ENCODE measurements around the gene MFAP2. TPM values are rescaled to one million over a fixed set of nuclear protein-coding genes. Genes with fewer than 3 reads are reported as not detected.

Gene MFAP2
- total RNA-seq, 4 donors from 2014 or later = 5.9 to 26.6 (median 13.5) TPM

- peaks cover 0 to 65% (median 3%) of the 10 kb centered on the region in 3 donors for H3K36me3 ChIP-seq
- DNase-seq (ENCODE audit: low spot score in 2 of 2) = no peak
- WGBS, 2 donors = 93 to 95% methylated on average over 28 of the region's 28 CpGs
- H3K27ac ChIP-seq = no peak overlapping the region
- no peaks in the 10 kb centered on the region for H3K9me3 ChIP-seq
- peaks cover 0 to 27% (median 0%) of the 10 kb centered on the region in 4 donors for H3K4me1 ChIP-seq
- TF ChIP-seq POLR2A (IDR thresholded peaks at IDR 0.05) = no peak
- no peaks in the 10 kb centered on the region for H3K27me3 ChIP-seq
- no peak overlapping the region for H3K4me3 ChIP-seq
These were observed 10.1 kb downstream of the MFAP2 start for GRCh38 chr1:16970132-16970910.

GRCh38 chr1:16969651-16970050 is 10.8 kb downstream of the MFAP2 start:
- 92 to 93% methylated on average over 11 to 12 of the region's 12 CpGs for WGBS, 2 donors
- Histone ChIP-seq H3K27me3 (no peaks in the 10 kb centered on the region), H3K9me3 (no peaks in the 10 kb centered on the region), H3K4me3 (no peak overlapping the region), H3K27ac (no peak overlapping the region), H3K4me1 (peaks cover 0 to 24% (median 0%) of the 10 kb centered on the region in 4 donors), H3K36me3 (peaks cover 0 to 72% (median 3%) of the 10 kb centered on the region in 3 donors)
- no peak for TF ChIP-seq EP300 (IDR thresholded peaks at IDR 0.05)
- no peak for DNase-seq (ENCODE audit: low spot score in 2 of 2)

- no peak overlapping the region for H3K4me3 ChIP-seq
- H3K4me1 ChIP-seq = peaks cover 0 to 24% (median 0%) of the 10 kb centered on the region in 4 donors
- 89 to 93% methylated on average over 14 of the region's 14 CpGs for WGBS, 2 donors
- DNase-seq (ENCODE audit: low spot score in 2 of 2) = no peak
- no peaks in the 10 kb centered on the region for H3K9me3 ChIP-seq
- TF ChIP-seq CTCF (IDR thresholded peaks at IDR 0.05) (no peak), EP300 (IDR thresholded peaks at IDR 0.05) (no peak), POLR2A (IDR thresholded peaks at IDR 0.05) (no peak)
- H3K27me3 ChIP-seq = no peaks in the 10 kb centered on the region
- H3K27ac ChIP-seq = no peak overlapping the region
- peaks cover 0 to 75% (median 3%) of the 10 kb centered on the region in 3 donors for H3K36me3 ChIP-seq
These were observed 11.3 kb downstream of the MFAP2 start for GRCh38 chr1:16969057-16969611.

GRCh38 chr1:16968372-16968771 is 12.0 kb downstream of the MFAP2 start:
- Histone ChIP-seq H3K27ac (no peak overlapping the region), H3K4me3 (no peak overlapping the region), H3K9me3 (no peaks in the 10 kb centered on the region), H3K4me1 (peaks cover 0 to 24% (median 0%) of the 10 kb centered on the region in 4 donors), H3K27me3 (no peaks in the 10 kb centered on the region), H3K36me3 (peaks cover 0 to 77% (median 3%) of the 10 kb centered on the region in 3 donors)
- no peak for DNase-seq (ENCODE audit: low spot score in 2 of 2)
- no peak for TF ChIP-seq CTCF (IDR thresholded peaks at IDR 0.05)
- TF ChIP-seq POLR2A (IDR thresholded peaks at IDR 0.05) = no peak
- TF ChIP-seq EP300 (IDR thresholded peaks at IDR 0.05) = no peak
- WGBS, 2 donors = 96 to 97% methylated on average over 3 of the region's 3 CpGs

GRCh38 chr1:16967962-16968361 is 12.5 kb downstream of the MFAP2 start:
- TF ChIP-seq CTCF (IDR thresholded peaks at IDR 0.05) = no peak
- no peak for TF ChIP-seq EP300 (IDR thresholded peaks at IDR 0.05)
- no peak for TF ChIP-seq POLR2A (IDR thresholded peaks at IDR 0.05)
- 93 to 94% methylated on average over 13 to 20 of the region's 21 CpGs for WGBS, 2 donors
- H3K27ac ChIP-seq = no peak overlapping the region
- peaks cover 0 to 24% (median 0%) of the 10 kb centered on the region in 4 donors for H3K4me1 ChIP-seq
- H3K4me3 ChIP-seq = no peak overlapping the region
- H3K27me3 ChIP-seq = no peaks in the 10 kb centered on the region
- peaks cover 0 to 80% (median 3%) of the 10 kb centered on the region in 3 donors for H3K36me3 ChIP-seq
- no peak for DNase-seq (ENCODE audit: low spot score in 2 of 2)
- no peaks in the 10 kb centered on the region for H3K9me3 ChIP-seq

GRCh38 chr1:16967095-16967575 is 13.3 kb downstream of the MFAP2 start:
- H3K9me3 ChIP-seq = no peaks in the 10 kb centered on the region
- DNase-seq (ENCODE audit: low spot score in 2 of 2) = no peak
- peaks cover 0 to 80% (median 3%) of the 10 kb centered on the region in 3 donors for H3K36me3 ChIP-seq
- H3K4me1 ChIP-seq = peaks cover 0 to 20% (median 0%) of the 10 kb centered on the region in 4 donors
- H3K4me3 ChIP-seq = no peak overlapping the region
- no peak for TF ChIP-seq POLR2A (IDR thresholded peaks at IDR 0.05)
- TF ChIP-seq EP300 (IDR thresholded peaks at IDR 0.05) = no peak
- no peak for TF ChIP-seq CTCF (IDR thresholded peaks at IDR 0.05)
- WGBS, 2 donors = 11 to 41% methylated on average over 7 of the region's 7 CpGs
- peak overlapping the region in 1 of 4 donors; percentile 57 for H3K27ac ChIP-seq
- H3K27me3 ChIP-seq = no peaks in the 10 kb centered on the region

All from tibial nerve (tissue), 4 donors.